ENCODE results near the gene ALG11.
"Not testable (repeated sequence)": the region's sequence is repeated elsewhere in the genome, so short reads cannot be mapped to it uniquely, and the experiment has no call there.

The ALG11 gene

GRCh38 chr13:52011632-52012511 is at the start of gene ALG11:
ALG11 (plus strand) TSS chr13:52012398; CDS start chr13:52012419, 21 bp downstream.
- peak; percentile 99 for DNase-seq (ENCODE audit: low read depth in 2 of 3, low spot score in 1 of 3)

- no peak for DNase-seq (ENCODE audit: low read depth in 2 of 3, low spot score in 1 of 3)
These were observed 46.0 kb upstream of the ALG11 start for GRCh38 chr13:51966186-51966585.

GRCh38 chr13:51967482-51968446 is 44.4 kb upstream of the ALG11 start:
- no peak for DNase-seq (ENCODE audit: low read depth in 2 of 3, low spot score in 1 of 3)

- DNase-seq (ENCODE audit: low read depth in 2 of 3, low spot score in 1 of 3), result no peak
These were observed 41.8 kb upstream of the ALG11 start for GRCh38 chr13:51970349-51970748.

- DNase-seq (ENCODE audit: low read depth in 2 of 3, low spot score in 1 of 3), result no peak
These were observed 40.4 kb upstream of the ALG11 start for GRCh38 chr13:51971520-51972426.

- no peak for DNase-seq (ENCODE audit: low read depth in 2 of 3, low spot score in 1 of 3)
These were observed 37.7 kb upstream of the ALG11 start for GRCh38 chr13:51974482-51974881.

GRCh38 chr13:51976423-51976822 is 35.8 kb upstream of the ALG11 start:
- no peak for DNase-seq (ENCODE audit: low read depth in 2 of 3, low spot score in 1 of 3)

GRCh38 chr13:51976890-51977289 is 35.3 kb upstream of the ALG11 start:
- no peak for DNase-seq (ENCODE audit: low read depth in 2 of 3, low spot score in 1 of 3)

GRCh38 chr13:51977625-51978024 is 34.6 kb upstream of the ALG11 start:
- no peak for DNase-seq (ENCODE audit: low read depth in 2 of 3, low spot score in 1 of 3)

GRCh38 chr13:51978796-51979556 is 33.2 kb upstream of the ALG11 start:
- DNase-seq (ENCODE audit: low read depth in 2 of 3, low spot score in 1 of 3), result no peak

GRCh38 chr13:51980908-51981307 is 31.3 kb upstream of the ALG11 start:
- DNase-seq (ENCODE audit: low read depth in 2 of 3, low spot score in 1 of 3), result no peak

- no peak for DNase-seq (ENCODE audit: low read depth in 2 of 3, low spot score in 1 of 3)
These were observed 30.8 kb upstream of the ALG11 start for GRCh38 chr13:51981355-51981754.

GRCh38 chr13:51983292-51983691 is 28.9 kb upstream of the ALG11 start:
- DNase-seq (ENCODE audit: low read depth in 2 of 3, low spot score in 1 of 3), result not testable (repeated sequence)

GRCh38 chr13:51984904-51985303 is 27.3 kb upstream of the ALG11 start:
- not testable (repeated sequence) for DNase-seq (ENCODE audit: low read depth in 2 of 3, low spot score in 1 of 3)

GRCh38 chr13:51988988-51989618 is 23.1 kb upstream of the ALG11 start:
- DNase-seq (ENCODE audit: low read depth in 2 of 3, low spot score in 1 of 3), result no peak

- no peak for DNase-seq (ENCODE audit: low read depth in 2 of 3, low spot score in 1 of 3)
These were observed 18.5 kb upstream of the ALG11 start for GRCh38 chr13:51993713-51994112.

- no peak for DNase-seq (ENCODE audit: low read depth in 2 of 3, low spot score in 1 of 3)
These were observed 16.3 kb upstream of the ALG11 start for GRCh38 chr13:51995677-51996551.

GRCh38 chr13:51996641-51997040 is 15.6 kb upstream of the ALG11 start:
- no peak for DNase-seq (ENCODE audit: low read depth in 2 of 3, low spot score in 1 of 3)

GRCh38 chr13:51997186-51997585 is 15.0 kb upstream of the ALG11 start:
- no peak for DNase-seq (ENCODE audit: low read depth in 2 of 3, low spot score in 1 of 3)

All from stimulated activated CD4-positive, alpha-beta T cell treated with anti-CD3 and anti-CD28 coated beads, Interleukin-12 subunit alpha, Interleukin-12 subunit beta, amount 100 ng/mL, for 48 hours (primary cell).